Right lobe of liver (tissue), 4 donors: ENCODE results near the gene CCDC74B.
"Not testable (repeated sequence)": the region's sequence is repeated elsewhere in the genome, so short reads cannot be mapped to it uniquely, and the experiment has no call there.

Experiments used
- CTCF ChIP-seq, 4 donors: fragments of 200-600 bp in 3 of 4; fragments of 450-650 bp in 1 of 4; IDR thresholded peaks; one replicate each; pipeline versions ENCODE4 v1.5.1 to v1.8.0; 2016 to 2022; ENCODE audit warnings: antibody characterized with exemption in 4 of 4, mild to moderate bottlenecking in 2 of 4
- POLR2A ChIP-seq: fragments of 450-650 bp; IDR thresholded peaks from one replicate; pipeline ENCODE4 v1.6.1; 2017; ENCODE audit warnings: antibody characterized with exemption, mild to moderate bottlenecking
- donor health status: DM: no; HTN: no; CAD: no.
- donor health status: DM: no; HTN: no; CAD: no.
- donor health status: DM: no; HTN: yes; CAD: no.

- not testable (repeated sequence) for TF ChIP-seq CTCF (IDR thresholded peaks at IDR 0.05); POLR2A
Observed at GRCh38 chr2:130138841-130139251, 6.1 kb downstream of the CCDC74B start.
